Stomach (tissue), 4 donors: Measurements from ENCODE around the gene ANAPC10.

Experiments used
- CTCF ChIP-seq, 7 experiments: fragments of 450-650 bp in 4 of 7; fragments of 200-600 bp in 3 of 7; sonication (generic) in 3 of 7; IDR thresholded peaks; one replicate each; pipeline ENCODE4 v1.5.1; 2016 to 2019; ENCODE audit warnings: antibody characterized with exemption in 7 of 7, control low read depth in 2 of 7, mild to moderate bottlenecking in 1 of 7
- POLR2A ChIP-seq, 4 donors: fragments of 450-650 bp; IDR thresholded peaks; one replicate each; pipeline ENCODE4 v1.6.1; 2016; ENCODE audit warnings: antibody characterized with exemption in 4 of 4, control low read depth in 2 of 4, mild to moderate bottlenecking in 1 of 4, moderate library complexity in 1 of 4
- POLR2AphosphoS5 ChIP-seq, 3 donors: sonication (generic); formaldehyde crosslinking; IDR thresholded peaks; one replicate each; pipeline ENCODE4 v1.6.1; 2016; ENCODE audit warnings: antibody characterized with exemption in 3 of 3

- TF ChIP-seq CTCF (IDR thresholded peaks at IDR 0.05) (no peak), POLR2A (IDR thresholded peaks at IDR 0.05) (no peak), POLR2AphosphoS5 (IDR thresholded peaks at IDR 0.05) (no peak)
Observed at GRCh38 chr4:145049241-145049640, 48.8 kb downstream of the ANAPC10 start.
